SK-N-SH (cell line): ENCODE measurements around the gene OR8G5. TPM values are rescaled to one million over a fixed set of nuclear protein-coding genes. Genes with fewer than 3 reads are reported as not detected.

Experiments used
- CTCF ChIA-PET: fragments of 300-600, 350-600 bp; formaldehyde crosslinking; extraction: SDS; loops from one replicate; lab custom pipeline; 2021; lab: Yijun Ruan, JAX
- POLR2A ChIA-PET: fragments of 350-600 bp; sonication (Branson Sonifier 250); formaldehyde crosslinking; extraction: SDS; loops from one replicate; lab custom pipeline; 2020; ENCODE audit warnings: antibody characterized with exemption, inconsistent platforms; lab: Yijun Ruan, JAX
- DNase-seq: peaks from one replicate; pipeline ENCODE4 v3.0.0; 2012
- H2AFZ ChIP-seq: fragments of 200-600 bp; sonication (generic); 2 replicates; pipeline ENCODE4 v1.8.1; 2016; ENCODE audit warnings: antibody characterized with exemption, mild to moderate bottlenecking, low read depth
- H3F3A ChIP-seq: fragments of 200-600 bp; sonication (generic); replicated peaks from 2 replicates; pipeline ENCODE3; 2016; ENCODE audit warnings: antibody characterized with exemption, mild to moderate bottlenecking; ENCODE audit not compliant: insufficient read depth
- H3K27ac ChIP-seq, 2 experiments: fragments of 200-500 bp in 1 of 2; fragments of 200-600 bp in 1 of 2; sonication (Bioruptor generic) in 1 of 2; sonication (generic), shearing (Covaris generic) in 1 of 2; 2 replicates each; pipeline versions ENCODE4 v1.5.1 to v1.6.1; 2014 to 2016; ENCODE audit warnings: low read depth in 2 of 2, inconsistent platforms in 1 of 2, low read length in 1 of 2, mild to moderate bottlenecking in 1 of 2, mixed read lengths in 1 of 2
- H3K27me3 ChIP-seq: fragments of 200-600 bp; sonication (generic), shearing (Covaris generic); 2 replicates; pipeline ENCODE4 v1.6.1; 2016; ENCODE audit warnings: mixed run types; ENCODE audit not compliant: insufficient read depth
- H3K36me3 ChIP-seq, 2 experiments: fragments of 200-500 bp in 1 of 2; fragments of 200-600 bp in 1 of 2; sonication (Bioruptor generic) in 1 of 2; sonication (generic) in 1 of 2; replicated peaks in 1 of 2; 2 replicates each; pipeline versions ENCODE3 to v1.5.1; 2014 to 2016; ENCODE audit warnings: low read length in 1 of 2, mild to moderate bottlenecking in 1 of 2; ENCODE audit not compliant: insufficient read depth in 2 of 2, control insufficient read depth in 1 of 2
- H3K4me1 ChIP-seq, 2 experiments: fragments of 200-500 bp in 1 of 2; fragments of 200-600 bp in 1 of 2; sonication (Bioruptor generic) in 1 of 2; sonication (generic), shearing (Covaris generic) in 1 of 2; 2 replicates each; pipeline versions ENCODE4 v1.5.1 to v1.6.1; 2014 to 2016; ENCODE audit warnings: low read depth in 1 of 2, low read length in 1 of 2, mixed run types in 1 of 2; ENCODE audit not compliant: insufficient read depth in 2 of 2, control insufficient read depth in 1 of 2
- H3K4me2 ChIP-seq: fragments of 200-600 bp; sonication (generic), shearing (Covaris generic); 2 replicates; pipeline ENCODE4 v1.6.1; 2017; ENCODE audit warnings: mixed run types
- H3K4me3 ChIP-seq, 2 experiments: fragments of 200-500 bp in 1 of 2; fragments of 200-600 bp in 1 of 2; sonication (Bioruptor generic) in 1 of 2; sonication (generic), shearing (Covaris generic) in 1 of 2; 2 replicates each; pipeline versions ENCODE4 v1.5.1 to v1.8.1; 2014 to 2016; ENCODE audit warnings: low read depth in 2 of 2, inconsistent platforms in 1 of 2, low read length in 1 of 2, mild to moderate bottlenecking in 1 of 2, mixed read lengths in 1 of 2, moderate library complexity in 1 of 2
- H3K79me2 ChIP-seq: fragments of 200-600 bp; sonication (generic); 2 replicates; pipeline ENCODE4 v1.8.1; 2017; ENCODE audit warnings: mild to moderate bottlenecking; ENCODE audit not compliant: insufficient read depth
- H3K9ac ChIP-seq: fragments of 200-600 bp; sonication (generic); 2 replicates; pipeline ENCODE4 v1.6.1; 2017; ENCODE audit warnings: mixed run types
- H3K9me2 ChIP-seq: fragments of 200-600 bp; sonication (generic); 2 replicates; pipeline ENCODE4 v1.6.1; 2017; ENCODE audit warnings: mixed run types
- H3K9me3 ChIP-seq: fragments of 200-600 bp; sonication (generic); 2 replicates; pipeline ENCODE4 v1.6.1; 2017; ENCODE audit warnings: mixed run types, mild to moderate bottlenecking, moderate library complexity
- H4K20me1 ChIP-seq: fragments of 200-600 bp; sonication (generic); 2 replicates; pipeline ENCODE4 v1.6.1; 2017; ENCODE audit warnings: mild to moderate bottlenecking, mixed run types; ENCODE audit not compliant: insufficient read depth
- CHD2 ChIP-seq: fragments of 150-350 bp; IDR thresholded peaks from 2 replicates; pipeline ENCODE4 v1.6.1; 2018; ENCODE audit warnings: low read length; ENCODE audit not compliant: partially characterized antibody
- CTCF ChIP-seq: fragments of 200-600 bp; sonication (generic); IDR thresholded peaks from 2 replicates; pipeline ENCODE4 v1.6.1; 2017; ENCODE audit warnings: antibody characterized with exemption, mild to moderate bottlenecking, moderate library complexity
- ELF1 ChIP-seq: IDR thresholded peaks from 2 replicates; pipeline ENCODE4 v1.4.0; 2012
- EP300 ChIP-seq, 2 experiments: IDR thresholded peaks; 2 replicates each; pipeline versions ENCODE4 v1.4.0 to v1.6.1; 2012; ENCODE audit warnings: borderline replicate concordance in 1 of 2, low read depth in 1 of 2, low read length in 1 of 2
- FOSL2 ChIP-seq: IDR thresholded peaks from 2 replicates; pipeline ENCODE4 v1.4.0; 2012; ENCODE audit warnings: low read depth, mild to moderate bottlenecking, moderate library complexity, borderline replicate concordance
- FOXM1 ChIP-seq: IDR thresholded peaks from 2 replicates; pipeline ENCODE4 v1.4.0; 2012; ENCODE audit warnings: low read depth, mild to moderate bottlenecking
- GABPA ChIP-seq: IDR thresholded peaks from 2 replicates; pipeline ENCODE4 v1.4.0; 2012; ENCODE audit warnings: low read depth, mild to moderate bottlenecking
- MEF2A ChIP-seq: IDR thresholded peaks from 2 replicates; pipeline ENCODE4 v1.4.0; 2012; ENCODE audit warnings: low read depth, borderline replicate concordance
- MXI1 ChIP-seq: IDR thresholded peaks from 2 replicates; pipeline ENCODE4 v1.6.1; 2012; ENCODE audit warnings: mild to moderate bottlenecking, low read depth, low read length, improper control_type of control experiment
- NFIC ChIP-seq: IDR thresholded peaks from 2 replicates; pipeline ENCODE4 v1.4.0; 2012; ENCODE audit warnings: borderline replicate concordance
- NRF1 ChIP-seq: IDR thresholded peaks from 2 replicates; pipeline ENCODE4 v1.6.1; 2012; ENCODE audit warnings: low read depth, mild to moderate bottlenecking, low read length
- POLR2AphosphoS5 ChIP-seq: IDR thresholded peaks from 2 replicates; pipeline ENCODE4 v1.6.1; 2012; ENCODE audit warnings: low read depth, low read length
- RCOR1 ChIP-seq: fragments of 150-350 bp; IDR thresholded peaks from 2 replicates; pipeline ENCODE4 v1.6.1; 2017; ENCODE audit warnings: antibody characterized with exemption, low read length
- RXRA ChIP-seq: IDR thresholded peaks from 2 replicates; pipeline ENCODE4 v1.4.0; 2012; ENCODE audit warnings: low read depth, mild to moderate bottlenecking, borderline replicate concordance
- SMC3 ChIP-seq: IDR thresholded peaks from 2 replicates; pipeline ENCODE4 v1.6.1; 2012; ENCODE audit warnings: low read depth, low read length, improper control_type of control experiment
- USF1 ChIP-seq: IDR thresholded peaks from 2 replicates; pipeline ENCODE4 v1.4.0; 2012; ENCODE audit warnings: low read depth, borderline replicate concordance
- YY1 ChIP-seq: IDR thresholded peaks from 2 replicates; pipeline ENCODE4 v1.4.0; 2012; ENCODE audit warnings: low read depth, mild to moderate bottlenecking
- WGBS: methylation state at CpG from one replicate; pipeline ENCODE4 v1.1.6; 2017; ENCODE audit warnings: low lambda C conversion rate; 5-methylcytosine and 5-hydroxymethylcytosine counted together
- polyA plus RNA-seq, 3 experiments: library from polyadenylated mRNA; depleted of rRNA; stranded (reverse); fragments of >200 nt; gene quantifications; 2 replicates each; pipeline ENCODE4 v1.2.3, GENCODE V29; 2012
- TF ChIP-seq, protein P1 (sequence below): IDR thresholded peaks from 2 replicates; pipeline ENCODE4; 2012
- TF ChIP-seq, protein P2 (sequence below): IDR thresholded peaks from 2 replicates; pipeline ENCODE4 v1.4.0; 2012; ENCODE audit warnings: low read depth
- TF ChIP-seq, protein P3 (sequence below): IDR thresholded peaks from 2 replicates; pipeline ENCODE4 v1.6.1; 2012; ENCODE audit warnings: mild to moderate bottlenecking, low read depth, low read length, moderate library complexity
- TF ChIP-seq, protein P4 (sequence below): fragments of 150-350 bp; IDR thresholded peaks from 2 replicates; pipeline ENCODE4 v1.6.1; 2017; ENCODE audit warnings: antibody characterized with exemption, low read length, low read depth, borderline replicate concordance

Gene OR8G5
- polyA plus RNA-seq, 1 of the 3 experiments (the other 2 are of a cell fraction), result not detected

GRCh38 chr11:124313131-124313530, 57.0 kb downstream of the OR8G5 start:
- POLR2A ChIA-PET, result no interaction called here

GRCh38 chr11:124313849-124314248, 57.7 kb downstream of the OR8G5 start, which contains the start of gene OR8D1:
Gene OR8D1, minus strand, starts transcription at chr11:124313949. Its CDS starts 3,183 bp downstream, at chr11:124310766.
- WGBS, result 6% methylated on average over 2 of the region's 2 CpGs
- CTCF ChIA-PET, result no interaction called here
- TF ChIP-seq, protein P1, sequence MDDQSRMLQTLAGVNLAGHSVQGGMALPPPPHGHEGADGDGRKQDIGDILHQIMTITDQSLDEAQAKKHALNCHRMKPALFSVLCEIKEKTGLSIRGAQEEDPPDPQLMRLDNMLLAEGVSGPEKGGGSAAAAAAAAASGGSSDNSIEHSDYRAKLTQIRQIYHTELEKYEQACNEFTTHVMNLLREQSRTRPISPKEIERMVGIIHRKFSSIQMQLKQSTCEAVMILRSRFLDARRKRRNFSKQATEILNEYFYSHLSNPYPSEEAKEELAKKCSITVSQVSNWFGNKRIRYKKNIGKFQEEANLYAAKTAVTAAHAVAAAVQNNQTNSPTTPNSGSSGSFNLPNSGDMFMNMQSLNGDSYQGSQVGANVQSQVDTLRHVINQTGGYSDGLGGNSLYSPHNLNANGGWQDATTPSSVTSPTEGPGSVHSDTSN, result no peak
- TF ChIP-seq USF1, result no peak
- TF ChIP-seq RCOR1, result no peak
- no peak for TF ChIP-seq MXI1
- no peak for TF ChIP-seq CTCF
- TF ChIP-seq GABPA, result no peak
- no peak for TF ChIP-seq CHD2
- TF ChIP-seq SMC3, result no peak
- TF ChIP-seq, protein P2, sequence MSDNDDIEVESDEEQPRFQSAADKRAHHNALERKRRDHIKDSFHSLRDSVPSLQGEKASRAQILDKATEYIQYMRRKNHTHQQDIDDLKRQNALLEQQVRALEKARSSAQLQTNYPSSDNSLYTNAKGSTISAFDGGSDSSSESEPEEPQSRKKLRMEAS, result no peak
- no peak for TF ChIP-seq ELF1
- TF ChIP-seq NFIC, result no peak
- no peak for TF ChIP-seq YY1
- TF ChIP-seq FOXM1, result no peak
- TF ChIP-seq, protein P3, sequence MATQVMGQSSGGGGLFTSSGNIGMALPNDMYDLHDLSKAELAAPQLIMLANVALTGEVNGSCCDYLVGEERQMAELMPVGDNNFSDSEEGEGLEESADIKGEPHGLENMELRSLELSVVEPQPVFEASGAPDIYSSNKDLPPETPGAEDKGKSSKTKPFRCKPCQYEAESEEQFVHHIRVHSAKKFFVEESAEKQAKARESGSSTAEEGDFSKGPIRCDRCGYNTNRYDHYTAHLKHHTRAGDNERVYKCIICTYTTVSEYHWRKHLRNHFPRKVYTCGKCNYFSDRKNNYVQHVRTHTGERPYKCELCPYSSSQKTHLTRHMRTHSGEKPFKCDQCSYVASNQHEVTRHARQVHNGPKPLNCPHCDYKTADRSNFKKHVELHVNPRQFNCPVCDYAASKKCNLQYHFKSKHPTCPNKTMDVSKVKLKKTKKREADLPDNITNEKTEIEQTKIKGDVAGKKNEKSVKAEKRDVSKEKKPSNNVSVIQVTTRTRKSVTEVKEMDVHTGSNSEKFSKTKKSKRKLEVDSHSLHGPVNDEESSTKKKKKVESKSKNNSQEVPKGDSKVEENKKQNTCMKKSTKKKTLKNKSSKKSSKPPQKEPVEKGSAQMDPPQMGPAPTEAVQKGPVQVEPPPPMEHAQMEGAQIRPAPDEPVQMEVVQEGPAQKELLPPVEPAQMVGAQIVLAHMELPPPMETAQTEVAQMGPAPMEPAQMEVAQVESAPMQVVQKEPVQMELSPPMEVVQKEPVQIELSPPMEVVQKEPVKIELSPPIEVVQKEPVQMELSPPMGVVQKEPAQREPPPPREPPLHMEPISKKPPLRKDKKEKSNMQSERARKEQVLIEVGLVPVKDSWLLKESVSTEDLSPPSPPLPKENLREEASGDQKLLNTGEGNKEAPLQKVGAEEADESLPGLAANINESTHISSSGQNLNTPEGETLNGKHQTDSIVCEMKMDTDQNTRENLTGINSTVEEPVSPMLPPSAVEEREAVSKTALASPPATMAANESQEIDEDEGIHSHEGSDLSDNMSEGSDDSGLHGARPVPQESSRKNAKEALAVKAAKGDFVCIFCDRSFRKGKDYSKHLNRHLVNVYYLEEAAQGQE, result no peak
- no peak for TF ChIP-seq POLR2AphosphoS5
- no peak for TF ChIP-seq MEF2A
- no peak for TF ChIP-seq NRF1

More at GRCh38 chr11:124313131-124313530, 57.0 kb downstream of the OR8G5 start:
- WGBS, result 43% methylated on average over 4 of the region's 4 CpGs
- CTCF ChIA-PET, result no interaction called here
- no peaks in the 10 kb centered on the region for H3K79me2 ChIP-seq
- H3K4me1 ChIP-seq, result no peaks in the 10 kb centered on the region
- 0 out of 2 replicates have a peak, but pooled peaks cover 3% of the 10 kb centered on the region for H4K20me1 ChIP-seq
- H3K9me2 ChIP-seq, result no peaks in the 10 kb centered on the region
- H3K9me3 ChIP-seq, result no peaks in the 10 kb centered on the region
- H3K27me3 ChIP-seq, result no peaks in the 10 kb centered on the region; the same call in 1 of the 2 replicates
- no peak for TF ChIP-seq MXI1
- no peak for TF ChIP-seq EP300 (IDR thresholded peaks at IDR 0.05; ENCODE audit: borderline replicate concordance in 1 of 2, low read depth in 1 of 2, low read length in 1 of 2)
- TF ChIP-seq FOXM1, result no peak
- no peak for TF ChIP-seq RXRA
- TF ChIP-seq, protein P4, sequence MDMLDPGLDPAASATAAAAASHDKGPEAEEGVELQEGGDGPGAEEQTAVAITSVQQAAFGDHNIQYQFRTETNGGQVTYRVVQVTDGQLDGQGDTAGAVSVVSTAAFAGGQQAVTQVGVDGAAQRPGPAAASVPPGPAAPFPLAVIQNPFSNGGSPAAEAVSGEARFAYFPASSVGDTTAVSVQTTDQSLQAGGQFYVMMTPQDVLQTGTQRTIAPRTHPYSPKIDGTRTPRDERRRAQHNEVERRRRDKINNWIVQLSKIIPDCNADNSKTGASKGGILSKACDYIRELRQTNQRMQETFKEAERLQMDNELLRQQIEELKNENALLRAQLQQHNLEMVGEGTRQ, result no peak
- no peak for TF ChIP-seq YY1
- TF ChIP-seq FOSL2, result no peak
- TF ChIP-seq, all 33 proteins: peak for 0
- H3F3A ChIP-seq, result no peaks in the 10 kb centered on the region
- H2AFZ ChIP-seq, result no peak overlapping the region
- H3K36me3 ChIP-seq, result no peaks in the 10 kb centered on the region
- no peak overlapping the region for H3K9ac ChIP-seq
- no peak for DNase-seq
- H3K4me3 ChIP-seq, result no peak overlapping the region
- H3K4me2 ChIP-seq, result no peak overlapping the region
- no peak overlapping the region for H3K27ac ChIP-seq

More at GRCh38 chr11:124313849-124314248, 57.7 kb downstream of the OR8G5 start, which contains the start of gene OR8D1:
- H3K4me1 ChIP-seq, result no peaks in the 10 kb centered on the region
- H3K79me2 ChIP-seq, result no peaks in the 10 kb centered on the region
- H3K4me3 ChIP-seq, result no peak within 1 kb of the TSS
- no peaks in the 10 kb centered on the region for H3K36me3 ChIP-seq
- no peak within 1 kb of the TSS for H2AFZ ChIP-seq
- no peaks in the 10 kb centered on the region; the same call in 1 of the 2 replicates for H3K27me3 ChIP-seq
- POLR2A ChIA-PET, result no interaction called here
- H4K20me1 ChIP-seq, result 0 out of 2 replicates have a peak, but pooled peaks cover 3% of the 10 kb centered on the region
- no peaks in the 10 kb centered on the region for H3K9me3 ChIP-seq
- no peak within 1 kb of the TSS for H3K9ac ChIP-seq
- H3K4me2 ChIP-seq, result no peak within 1 kb of the TSS
- no peaks in the 10 kb centered on the region for H3F3A ChIP-seq
- DNase-seq, result no peak
- H3K27ac ChIP-seq, result no peak within 1 kb of the TSS
- no peaks in the 10 kb centered on the region for H3K9me2 ChIP-seq
